Measurements from ENCODE around the gene ASB8.

DNA sequence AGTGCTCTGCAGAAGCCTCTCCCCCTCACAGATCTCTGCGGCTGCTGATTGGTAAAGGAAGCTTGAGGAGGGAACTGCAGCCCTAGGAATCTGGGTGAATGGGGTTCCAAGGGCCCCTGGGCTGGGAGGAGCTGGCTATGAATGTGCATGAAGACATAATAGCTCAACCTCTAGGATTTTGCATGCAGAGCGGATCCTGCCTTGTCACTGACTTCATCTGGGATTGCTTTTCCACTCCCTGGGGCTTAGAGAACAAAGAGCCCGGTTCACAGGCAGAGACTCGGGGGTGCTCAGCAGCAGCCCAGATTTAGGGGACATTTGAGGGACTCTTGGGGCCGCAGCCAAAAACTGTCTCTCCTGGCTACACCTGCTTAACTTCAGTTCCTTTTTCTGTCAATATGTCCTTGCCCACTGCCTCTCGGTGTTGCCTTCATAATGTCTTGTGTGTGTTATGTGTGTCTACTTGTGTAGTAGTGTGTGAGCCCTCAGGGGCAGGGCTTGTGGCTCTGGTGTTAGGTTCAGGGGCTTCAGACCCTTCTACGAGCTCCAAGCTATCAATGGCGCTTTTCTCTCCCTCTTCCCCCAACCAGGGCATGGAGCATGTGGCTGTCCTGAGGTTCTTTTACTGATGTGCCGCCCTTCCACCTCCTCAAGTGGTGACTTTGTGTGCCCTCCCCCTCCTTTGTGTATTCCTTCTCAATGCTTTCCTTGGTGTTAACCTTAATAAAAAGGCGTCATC, 28.0 kb upstream of the ASB8 start:
- TF ChIP-seq, protein P1, sequence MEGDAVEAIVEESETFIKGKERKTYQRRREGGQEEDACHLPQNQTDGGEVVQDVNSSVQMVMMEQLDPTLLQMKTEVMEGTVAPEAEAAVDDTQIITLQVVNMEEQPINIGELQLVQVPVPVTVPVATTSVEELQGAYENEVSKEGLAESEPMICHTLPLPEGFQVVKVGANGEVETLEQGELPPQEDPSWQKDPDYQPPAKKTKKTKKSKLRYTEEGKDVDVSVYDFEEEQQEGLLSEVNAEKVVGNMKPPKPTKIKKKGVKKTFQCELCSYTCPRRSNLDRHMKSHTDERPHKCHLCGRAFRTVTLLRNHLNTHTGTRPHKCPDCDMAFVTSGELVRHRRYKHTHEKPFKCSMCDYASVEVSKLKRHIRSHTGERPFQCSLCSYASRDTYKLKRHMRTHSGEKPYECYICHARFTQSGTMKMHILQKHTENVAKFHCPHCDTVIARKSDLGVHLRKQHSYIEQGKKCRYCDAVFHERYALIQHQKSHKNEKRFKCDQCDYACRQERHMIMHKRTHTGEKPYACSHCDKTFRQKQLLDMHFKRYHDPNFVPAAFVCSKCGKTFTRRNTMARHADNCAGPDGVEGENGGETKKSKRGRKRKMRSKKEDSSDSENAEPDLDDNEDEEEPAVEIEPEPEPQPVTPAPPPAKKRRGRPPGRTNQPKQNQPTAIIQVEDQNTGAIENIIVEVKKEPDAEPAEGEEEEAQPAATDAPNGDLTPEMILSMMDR (IDR thresholded peaks at IDR 0.05; ENCODE audit: low read depth, low read length, poor library complexity, severe bottlenecking): no peak
- no peak for TF ChIP-seq EZH2phosphoT487 (IDR thresholded peaks at IDR 0.05; ENCODE audit: borderline replicate concordance, low read length)
